Panc1 (cell line): ENCODE measurements around the gene SLC35F2. TPM values are rescaled to one million over a fixed set of nuclear protein-coding genes. Genes with fewer than 3 reads are reported as not detected.

Experiments used
- ATAC-seq: fragments of 200-7000 bp; cut with Tn5 transposase; 2 replicates; pipeline ENCODE4 v1.9.1; 2020; ENCODE audit warnings: mild to moderate bottlenecking, moderate library complexity
- BruUV-seq: library from RNA; stranded (reverse); fragments of 400-500 nt; replicated peaks from 2 replicates; lab custom pipeline; 2021; lab: Mats Ljungman, UMichigan
- CTCF ChIA-PET: fragments of 300-600 bp; sonication (Branson Sonifier 250); formaldehyde crosslinking; loops from one replicate; lab custom pipeline; 2022; ENCODE audit warnings: antibody characterized with exemption; lab: Charles Lee
- POLR2A ChIA-PET: fragments of 300-600 bp; sonication (Branson Sonifier 250); formaldehyde crosslinking; loops from one replicate; lab custom pipeline; 2022; ENCODE audit warnings: antibody characterized with exemption; lab: Charles Lee
- DNase-seq: peaks from one replicate; pipeline ENCODE4 v3.0.0-alpha.2; 2010; ENCODE audit warnings: low read depth, low spot score
- H3K27ac ChIP-seq: 2 replicates; pipeline ENCODE4 v1.5.1; 2011; ENCODE audit warnings: mild to moderate bottlenecking, low read length, inconsistent platforms
- H3K27me3 ChIP-seq: fragments of 200-500 bp; sonication (Bioruptor generic); 2 replicates; pipeline ENCODE4 v1.6.0; 2014; ENCODE audit warnings: low read length, inconsistent platforms; ENCODE audit not compliant: control insufficient read depth, insufficient read depth
- H3K36me3 ChIP-seq: fragments of 200-500 bp; sonication (Bioruptor generic); 2 replicates; pipeline ENCODE4 v1.5.1; 2014; ENCODE audit warnings: inconsistent platforms, mild to moderate bottlenecking, low read length, moderate library complexity; ENCODE audit not compliant: control insufficient read depth, insufficient read depth
- H3K4me1 ChIP-seq: 2 replicates; pipeline ENCODE4 v1.5.1; 2011; ENCODE audit warnings: inconsistent platforms, mild to moderate bottlenecking, low read length, moderate library complexity; ENCODE audit not compliant: control insufficient read depth, insufficient read depth
- H3K4me3 ChIP-seq, 2 experiments: 2 replicates each; pipeline ENCODE4 v1.5.1; 2011 to 2012; ENCODE audit warnings: low read depth in 2 of 2, low read length in 2 of 2, mild to moderate bottlenecking in 2 of 2, inconsistent platforms in 1 of 2, moderate library complexity in 1 of 2
- H3K9me3 ChIP-seq: fragments of 200-500 bp; sonication (Bioruptor generic); 2 replicates; pipeline ENCODE4 v1.5.1; 2014; ENCODE audit warnings: low read depth, mild to moderate bottlenecking, inconsistent platforms, low read length, moderate library complexity; ENCODE audit not compliant: control insufficient read depth, insufficient read depth
- CTCF ChIP-seq: fragments of 450-650 bp; IDR thresholded peaks from 2 replicates; pipeline ENCODE4 v1.5.1; 2017; ENCODE audit warnings: mild to moderate bottlenecking
- POLR2AphosphoS5 ChIP-seq: IDR thresholded peaks from 2 replicates; pipeline ENCODE4 v1.6.1; 2012; ENCODE audit warnings: mild to moderate bottlenecking, low read depth, low read length, moderate library complexity
- SIN3A ChIP-seq: IDR thresholded peaks from 2 replicates; pipeline ENCODE4 v1.6.1; 2012; ENCODE audit warnings: low read depth, mild to moderate bottlenecking, low read length, moderate library complexity, borderline replicate concordance; ENCODE audit not compliant: insufficient read depth
- TCF7L2 ChIP-seq: IDR thresholded peaks from 2 replicates; pipeline ENCODE4 v1.6.1; 2011; ENCODE audit warnings: mild to moderate bottlenecking, low read depth, low read length, inconsistent platforms
- in situ Hi-C: cut with HindIII; loops from 2 replicates; pipeline ENCODE4 v1.10.0; 2016; ENCODE audit warnings: low sequenced_read_pairs, low pct_unique_long_range_greater_than_20kb
- intact Hi-C: fragments of 100-400 bp; cut with micrococcal nuclease; formaldehyde crosslinking; loops from one replicate; pipeline ENCODE4 v1.10.0; 2022; ENCODE audit not compliant: unreplicated experiment
- total RNA-seq: library from RNA; stranded (reverse); gene quantifications from one replicate; pipeline ENCODE4 v1.2.1, GENCODE V29; 2021; ENCODE audit not compliant: unreplicated experiment
- TF ChIP-seq, protein P1 (sequence below), 2 experiments: IDR thresholded peaks; 2 replicates each; pipeline ENCODE4 v1.6.1; 2011 to 2012; ENCODE audit warnings: low read depth in 2 of 2, control low read depth in 1 of 2, low read length in 1 of 2, mild to moderate bottlenecking in 1 of 2, moderate library complexity in 1 of 2; ENCODE audit not compliant: insufficient read depth in 1 of 2

Gene SLC35F2
- total RNA-seq, 1 experiment from 2014 or later, result 89.4 TPM

- intact Hi-C loops, result no loop called here
- Histone ChIP-seq H3K36me3 (no peaks in the 10 kb centered on the region), H3K9me3 (no peaks in the 10 kb centered on the region), H3K4me3 (no peak overlapping the region), H3K27me3 (no peaks in the 10 kb centered on the region), H3K4me1 (no peaks in the 10 kb centered on the region), H3K27ac (no peak overlapping the region)
- BruUV-seq, result no TSS peak
- no peak for DNase-seq
- in situ Hi-C loops, result no loop called here
- ChIA-PET POLR2A (interaction anchor here (0.6 kb wide), 1 partner anchor 94 kb away, joined by 8 read pairs; no protein-coding TSS in a partner anchor), CTCF (no interaction called here)
- TF ChIP-seq SIN3A (no peak), TCF7L2 (no peak), POLR2AphosphoS5 (no peak), CTCF (no peak)
- TF ChIP-seq, protein P1, sequence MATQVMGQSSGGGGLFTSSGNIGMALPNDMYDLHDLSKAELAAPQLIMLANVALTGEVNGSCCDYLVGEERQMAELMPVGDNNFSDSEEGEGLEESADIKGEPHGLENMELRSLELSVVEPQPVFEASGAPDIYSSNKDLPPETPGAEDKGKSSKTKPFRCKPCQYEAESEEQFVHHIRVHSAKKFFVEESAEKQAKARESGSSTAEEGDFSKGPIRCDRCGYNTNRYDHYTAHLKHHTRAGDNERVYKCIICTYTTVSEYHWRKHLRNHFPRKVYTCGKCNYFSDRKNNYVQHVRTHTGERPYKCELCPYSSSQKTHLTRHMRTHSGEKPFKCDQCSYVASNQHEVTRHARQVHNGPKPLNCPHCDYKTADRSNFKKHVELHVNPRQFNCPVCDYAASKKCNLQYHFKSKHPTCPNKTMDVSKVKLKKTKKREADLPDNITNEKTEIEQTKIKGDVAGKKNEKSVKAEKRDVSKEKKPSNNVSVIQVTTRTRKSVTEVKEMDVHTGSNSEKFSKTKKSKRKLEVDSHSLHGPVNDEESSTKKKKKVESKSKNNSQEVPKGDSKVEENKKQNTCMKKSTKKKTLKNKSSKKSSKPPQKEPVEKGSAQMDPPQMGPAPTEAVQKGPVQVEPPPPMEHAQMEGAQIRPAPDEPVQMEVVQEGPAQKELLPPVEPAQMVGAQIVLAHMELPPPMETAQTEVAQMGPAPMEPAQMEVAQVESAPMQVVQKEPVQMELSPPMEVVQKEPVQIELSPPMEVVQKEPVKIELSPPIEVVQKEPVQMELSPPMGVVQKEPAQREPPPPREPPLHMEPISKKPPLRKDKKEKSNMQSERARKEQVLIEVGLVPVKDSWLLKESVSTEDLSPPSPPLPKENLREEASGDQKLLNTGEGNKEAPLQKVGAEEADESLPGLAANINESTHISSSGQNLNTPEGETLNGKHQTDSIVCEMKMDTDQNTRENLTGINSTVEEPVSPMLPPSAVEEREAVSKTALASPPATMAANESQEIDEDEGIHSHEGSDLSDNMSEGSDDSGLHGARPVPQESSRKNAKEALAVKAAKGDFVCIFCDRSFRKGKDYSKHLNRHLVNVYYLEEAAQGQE (IDR thresholded peaks at IDR 0.05; ENCODE audit: insufficient read depth in 1 of 2, low read depth in 2 of 2, low read length in 1 of 2), result no peak
- ATAC-seq, result no peak
These were observed 17.6 kb upstream of the SLC35F2 start for GRCh38 chr11:107876141-107876540.

- ATAC-seq (no peak), DNase-seq (no peak)
- Histone ChIP-seq H3K9me3 (no peaks in the 10 kb centered on the region), H3K4me1 (no peaks in the 10 kb centered on the region), H3K27me3 (no peaks in the 10 kb centered on the region), H3K36me3 (no peaks in the 10 kb centered on the region), H3K4me3 (no peak overlapping the region), H3K27ac (no peak overlapping the region)
- TF ChIP-seq POLR2AphosphoS5 (no peak), SIN3A (no peak), TCF7L2 (no peak), CTCF (no peak)
- TF ChIP-seq, protein P1 (IDR thresholded peaks at IDR 0.05; ENCODE audit: insufficient read depth in 1 of 2, low read depth in 2 of 2, low read length in 1 of 2), result no peak
- BruUV-seq, result no TSS peak
- CTCF ChIA-PET, result interaction anchor here (1.5 kb wide), 1 partner anchor 144 kb away, joined by 3 read pairs; the partner anchor contains the start of gene CUL5
- in situ Hi-C loops (no loop called here), intact Hi-C loops (no loop called here)
- POLR2A ChIA-PET, result no interaction called here
These were observed 6.0 kb upstream of the SLC35F2 start for GRCh38 chr11:107864591-107864990.
